ENCODE data around the gene CDC5L.
A peak's percentile ranks its signal among the peaks of the same experiment; 100 is the strongest.

CDC5L gene

DNA sequence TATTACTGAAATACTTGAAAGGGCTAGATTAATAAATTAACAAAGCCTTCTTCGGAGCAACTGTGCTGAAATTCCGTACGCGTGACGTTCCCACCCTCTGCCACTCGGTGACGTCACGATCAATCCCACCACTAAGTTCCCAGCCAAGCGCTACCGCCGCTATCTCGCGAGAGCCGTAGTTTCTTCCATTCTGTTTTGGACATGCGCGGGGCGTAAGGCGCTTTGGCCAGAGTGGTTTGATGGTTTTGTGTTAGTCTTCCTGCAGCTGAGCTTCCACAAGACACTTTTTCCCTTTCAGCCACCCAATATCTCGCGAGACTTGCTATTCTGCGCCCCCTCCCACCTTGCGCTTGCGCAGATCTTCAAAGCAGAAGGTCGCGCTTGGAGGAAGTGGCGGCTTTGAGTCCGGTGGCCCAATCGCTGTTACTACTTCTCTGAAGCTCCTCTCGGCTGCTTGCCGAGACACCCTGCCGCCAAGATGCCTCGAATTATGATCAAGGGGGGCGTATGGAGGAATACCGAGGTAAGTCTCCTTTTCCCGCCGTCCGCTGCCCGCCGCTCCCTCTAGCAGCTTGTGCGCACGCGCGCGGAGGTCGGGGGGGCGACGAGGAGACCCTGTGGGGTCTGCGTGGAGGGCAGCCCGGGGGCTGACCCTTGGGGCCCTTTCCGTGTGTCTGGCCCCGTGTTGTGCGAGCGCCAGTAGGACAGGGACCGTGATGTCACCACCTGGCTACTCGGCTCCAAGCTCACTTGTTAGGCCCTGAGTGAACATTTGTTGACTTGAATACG, at the start of gene CDC5L:
TSS of gene CDC5L (plus strand) at position 361 of the 789 bp plus-strand sequence. CDS start at position 479, 118 bp downstream.
- peaks cover 12% of the 10 kb centered on the region for H3K36me3 ChIP-seq (ENCODE audit: insufficient read depth, low read length)
- H4K20me1 ChIP-seq (ENCODE audit: insufficient read depth, low read length, poor library complexity, severe bottlenecking) = peaks cover 41% of the 10 kb centered on the region
- H3K9ac ChIP-seq (ENCODE audit: low read depth, low read length, poor library complexity, severe bottlenecking) = peak within 1 kb of the TSS; percentile 80
- TF ChIP-seq CTCF (conservative IDR thresholded peaks at IDR 0.05; ENCODE audit: low read length) (no peak), EZH2phosphoT487 (IDR thresholded peaks at IDR 0.05; ENCODE audit: borderline replicate concordance) (no peak)
- peak within 1 kb of the TSS; percentile 85 for H2AFZ ChIP-seq (ENCODE audit: low read length)
- H3F3A ChIP-seq (ENCODE audit: low read depth) = no peaks in the 10 kb centered on the region
- H3K4me1 ChIP-seq (ENCODE audit: insufficient read depth, low read length, poor library complexity, severe bottlenecking) = peaks cover 32% of the 10 kb centered on the region
- H3K27me3 ChIP-seq (ENCODE audit: insufficient read depth, low read length, poor library complexity, severe bottlenecking) = no peaks in the 10 kb centered on the region
- H3K9me2 ChIP-seq (replicated peaks; ENCODE audit: low read depth, low read length) = no peaks in the 10 kb centered on the region
- peak within 1 kb of the TSS; percentile 99 for H3K4me2 ChIP-seq (ENCODE audit: low read depth, low read length, poor library complexity, severe bottlenecking)
- no peaks in the 10 kb centered on the region for H3K9me3 ChIP-seq (ENCODE audit: insufficient read depth, low read depth, low read length)
- H3K4me3 ChIP-seq (ENCODE audit: low read length, poor library complexity, severe bottlenecking) = peak within 1 kb of the TSS; percentile 99
- peaks cover 42% of the 10 kb centered on the region for H3K79me2 ChIP-seq (ENCODE audit: insufficient read depth, low read length)

GRCh38 chr6:44338228-44339122, 49.0 kb upstream of the CDC5L start:
- Histone ChIP-seq H2AFZ (ENCODE audit: low read length) (no peak overlapping the region), H3K4me1 (ENCODE audit: insufficient read depth, low read length, poor library complexity, severe bottlenecking) (no peaks in the 10 kb centered on the region)
- no peak for TF ChIP-seq EZH2phosphoT487 (IDR thresholded peaks at IDR 0.05; ENCODE audit: borderline replicate concordance)
- peak; percentile 85 for TF ChIP-seq CTCF (conservative IDR thresholded peaks at IDR 0.05; ENCODE audit: low read length)

GRCh38 chr6:44339301-44339700, 48.2 kb upstream of the CDC5L start:
- no peaks in the 10 kb centered on the region for H3K4me1 ChIP-seq (ENCODE audit: insufficient read depth, low read length, poor library complexity, severe bottlenecking)
- no peak overlapping the region for H2AFZ ChIP-seq (ENCODE audit: low read length)
- no peaks in the 10 kb centered on the region for H3F3A ChIP-seq (ENCODE audit: low read depth)
- H4K20me1 ChIP-seq (ENCODE audit: insufficient read depth, low read length, poor library complexity, severe bottlenecking) = no peaks in the 10 kb centered on the region
- TF ChIP-seq CTCF (conservative IDR thresholded peaks at IDR 0.05; ENCODE audit: low read length) = no peak
- no peak for TF ChIP-seq EZH2phosphoT487 (IDR thresholded peaks at IDR 0.05; ENCODE audit: borderline replicate concordance)
- no peak overlapping the region for H3K4me2 ChIP-seq (ENCODE audit: low read depth, low read length, poor library complexity, severe bottlenecking)
- H3K9me3 ChIP-seq (ENCODE audit: insufficient read depth, low read depth, low read length) = no peaks in the 10 kb centered on the region
- no peaks in the 10 kb centered on the region for H3K36me3 ChIP-seq (ENCODE audit: insufficient read depth, low read length)
- H3K4me3 ChIP-seq (ENCODE audit: low read length, poor library complexity, severe bottlenecking) = no peak overlapping the region
- no peak overlapping the region for H3K9ac ChIP-seq (ENCODE audit: low read depth, low read length, poor library complexity, severe bottlenecking)
- H3K9me2 ChIP-seq (replicated peaks; ENCODE audit: low read depth, low read length) = no peaks in the 10 kb centered on the region
- H3K79me2 ChIP-seq (ENCODE audit: insufficient read depth, low read length) = no peaks in the 10 kb centered on the region
- no peaks in the 10 kb centered on the region for H3K27me3 ChIP-seq (ENCODE audit: insufficient read depth, low read length, poor library complexity, severe bottlenecking)

More at GRCh38 chr6:44338228-44339122, 49.0 kb upstream of the CDC5L start:
- H3K36me3 ChIP-seq (ENCODE audit: insufficient read depth, low read length) = no peaks in the 10 kb centered on the region
- no peak overlapping the region for H3K4me3 ChIP-seq (ENCODE audit: low read length, poor library complexity, severe bottlenecking)
- H3F3A ChIP-seq (ENCODE audit: low read depth) = no peaks in the 10 kb centered on the region
- H3K9me2 ChIP-seq (replicated peaks; ENCODE audit: low read depth, low read length) = no peaks in the 10 kb centered on the region
- no peaks in the 10 kb centered on the region for H3K9me3 ChIP-seq (ENCODE audit: insufficient read depth, low read depth, low read length)
- H3K4me2 ChIP-seq (ENCODE audit: low read depth, low read length, poor library complexity, severe bottlenecking) = no peak overlapping the region
- H3K9ac ChIP-seq (ENCODE audit: low read depth, low read length, poor library complexity, severe bottlenecking) = no peak overlapping the region
- no peaks in the 10 kb centered on the region for H3K27me3 ChIP-seq (ENCODE audit: insufficient read depth, low read length, poor library complexity, severe bottlenecking)
- H4K20me1 ChIP-seq (ENCODE audit: insufficient read depth, low read length, poor library complexity, severe bottlenecking) = no peaks in the 10 kb centered on the region
- no peaks in the 10 kb centered on the region for H3K79me2 ChIP-seq (ENCODE audit: insufficient read depth, low read length)
